SK-N-SH (cell line): ENCODE data around the gene PRKAA2. TPM values are rescaled to one million over a fixed set of nuclear protein-coding genes. Genes with fewer than 3 reads are reported as not detected.
A peak's percentile ranks its signal among the peaks of the same experiment; 100 is the strongest.

Experiments
- CTCF ChIA-PET: fragments of 300-600, 350-600 bp; formaldehyde crosslinking; extraction: SDS; loops from one replicate; lab custom pipeline; 2021; lab: Yijun Ruan, JAX
- POLR2A ChIA-PET: fragments of 350-600 bp; sonication (Branson Sonifier 250); formaldehyde crosslinking; extraction: SDS; loops from one replicate; lab custom pipeline; 2020; ENCODE audit warnings: antibody characterized with exemption, inconsistent platforms; lab: Yijun Ruan, JAX
- DNase-seq: peaks from one replicate; pipeline ENCODE4 v3.0.0; 2012
- H2AFZ ChIP-seq: fragments of 200-600 bp; sonication (generic); 2 replicates; pipeline ENCODE4 v1.8.1; 2016; ENCODE audit warnings: antibody characterized with exemption, mild to moderate bottlenecking, low read depth
- H3F3A ChIP-seq: fragments of 200-600 bp; sonication (generic); replicated peaks from 2 replicates; pipeline ENCODE3; 2016; ENCODE audit warnings: antibody characterized with exemption, mild to moderate bottlenecking; ENCODE audit not compliant: insufficient read depth
- H3K27ac ChIP-seq, 2 experiments: fragments of 200-500 bp in 1 of 2; fragments of 200-600 bp in 1 of 2; sonication (Bioruptor generic) in 1 of 2; sonication (generic), shearing (Covaris generic) in 1 of 2; 2 replicates each; pipeline versions ENCODE4 v1.5.1 to v1.6.1; 2014 to 2016; ENCODE audit warnings: low read depth in 2 of 2, inconsistent platforms in 1 of 2, low read length in 1 of 2, mild to moderate bottlenecking in 1 of 2, mixed read lengths in 1 of 2
- H3K27me3 ChIP-seq: fragments of 200-600 bp; sonication (generic), shearing (Covaris generic); 2 replicates; pipeline ENCODE4 v1.6.1; 2016; ENCODE audit warnings: mixed run types; ENCODE audit not compliant: insufficient read depth
- H3K36me3 ChIP-seq, 2 experiments: fragments of 200-500 bp in 1 of 2; fragments of 200-600 bp in 1 of 2; sonication (Bioruptor generic) in 1 of 2; sonication (generic) in 1 of 2; replicated peaks in 1 of 2; 2 replicates each; pipeline versions ENCODE3 to v1.5.1; 2014 to 2016; ENCODE audit warnings: low read length in 1 of 2, mild to moderate bottlenecking in 1 of 2; ENCODE audit not compliant: insufficient read depth in 2 of 2, control insufficient read depth in 1 of 2
- H3K4me1 ChIP-seq, 2 experiments: fragments of 200-500 bp in 1 of 2; fragments of 200-600 bp in 1 of 2; sonication (Bioruptor generic) in 1 of 2; sonication (generic), shearing (Covaris generic) in 1 of 2; 2 replicates each; pipeline versions ENCODE4 v1.5.1 to v1.6.1; 2014 to 2016; ENCODE audit warnings: low read depth in 1 of 2, low read length in 1 of 2, mixed run types in 1 of 2; ENCODE audit not compliant: insufficient read depth in 2 of 2, control insufficient read depth in 1 of 2
- H3K4me2 ChIP-seq: fragments of 200-600 bp; sonication (generic), shearing (Covaris generic); 2 replicates; pipeline ENCODE4 v1.6.1; 2017; ENCODE audit warnings: mixed run types
- H3K4me3 ChIP-seq, 2 experiments: fragments of 200-500 bp in 1 of 2; fragments of 200-600 bp in 1 of 2; sonication (Bioruptor generic) in 1 of 2; sonication (generic), shearing (Covaris generic) in 1 of 2; 2 replicates each; pipeline versions ENCODE4 v1.5.1 to v1.8.1; 2014 to 2016; ENCODE audit warnings: low read depth in 2 of 2, inconsistent platforms in 1 of 2, low read length in 1 of 2, mild to moderate bottlenecking in 1 of 2, mixed read lengths in 1 of 2, moderate library complexity in 1 of 2
- H3K79me2 ChIP-seq: fragments of 200-600 bp; sonication (generic); 2 replicates; pipeline ENCODE4 v1.8.1; 2017; ENCODE audit warnings: mild to moderate bottlenecking; ENCODE audit not compliant: insufficient read depth
- H3K9ac ChIP-seq: fragments of 200-600 bp; sonication (generic); 2 replicates; pipeline ENCODE4 v1.6.1; 2017; ENCODE audit warnings: mixed run types
- H3K9me2 ChIP-seq: fragments of 200-600 bp; sonication (generic); 2 replicates; pipeline ENCODE4 v1.6.1; 2017; ENCODE audit warnings: mixed run types
- H3K9me3 ChIP-seq: fragments of 200-600 bp; sonication (generic); 2 replicates; pipeline ENCODE4 v1.6.1; 2017; ENCODE audit warnings: mixed run types, mild to moderate bottlenecking, moderate library complexity
- H4K20me1 ChIP-seq: fragments of 200-600 bp; sonication (generic); 2 replicates; pipeline ENCODE4 v1.6.1; 2017; ENCODE audit warnings: mild to moderate bottlenecking, mixed run types; ENCODE audit not compliant: insufficient read depth
- EP300 ChIP-seq, 2 experiments: IDR thresholded peaks; 2 replicates each; pipeline versions ENCODE4 v1.4.0 to v1.6.1; 2012; ENCODE audit warnings: borderline replicate concordance in 1 of 2, low read depth in 1 of 2, low read length in 1 of 2
- FOSL2 ChIP-seq: IDR thresholded peaks from 2 replicates; pipeline ENCODE4 v1.4.0; 2012; ENCODE audit warnings: low read depth, mild to moderate bottlenecking, moderate library complexity, borderline replicate concordance
- FOXJ3 ChIP-seq: sonication (generic); formaldehyde crosslinking; IDR thresholded peaks from 2 replicates; pipeline ENCODE4 v1.5.1; 2020; ENCODE audit warnings: mild to moderate bottlenecking, missing genetic modification reagents
- GABPA ChIP-seq: IDR thresholded peaks from 2 replicates; pipeline ENCODE4 v1.4.0; 2012; ENCODE audit warnings: low read depth, mild to moderate bottlenecking
- JUND ChIP-seq: IDR thresholded peaks from 2 replicates; pipeline ENCODE4 v1.4.0; 2012
- MXI1 ChIP-seq: IDR thresholded peaks from 2 replicates; pipeline ENCODE4 v1.6.1; 2012; ENCODE audit warnings: mild to moderate bottlenecking, low read depth, low read length, improper control_type of control experiment
- POLR2AphosphoS5 ChIP-seq: IDR thresholded peaks from 2 replicates; pipeline ENCODE4 v1.6.1; 2012; ENCODE audit warnings: low read depth, low read length
- RAD21 ChIP-seq: IDR thresholded peaks from 2 replicates; pipeline ENCODE4 v1.6.1; 2012; ENCODE audit warnings: mild to moderate bottlenecking, low read length
- RCOR1 ChIP-seq: fragments of 150-350 bp; IDR thresholded peaks from 2 replicates; pipeline ENCODE4 v1.6.1; 2017; ENCODE audit warnings: antibody characterized with exemption, low read length
- RXRA ChIP-seq: IDR thresholded peaks from 2 replicates; pipeline ENCODE4 v1.4.0; 2012; ENCODE audit warnings: low read depth, mild to moderate bottlenecking, borderline replicate concordance
- SMC3 ChIP-seq: IDR thresholded peaks from 2 replicates; pipeline ENCODE4 v1.6.1; 2012; ENCODE audit warnings: low read depth, low read length, improper control_type of control experiment
- TAF1 ChIP-seq: IDR thresholded peaks from 2 replicates; pipeline ENCODE4 v1.6.1; 2012; ENCODE audit warnings: low read depth, mild to moderate bottlenecking, low read length, moderate library complexity, borderline replicate concordance
- YY1 ChIP-seq: IDR thresholded peaks from 2 replicates; pipeline ENCODE4 v1.4.0; 2012; ENCODE audit warnings: low read depth, mild to moderate bottlenecking
- WGBS: methylation state at CpG from one replicate; pipeline ENCODE4 v1.1.6; 2017; ENCODE audit warnings: low lambda C conversion rate; 5-methylcytosine and 5-hydroxymethylcytosine counted together
- polyA plus RNA-seq, 3 experiments: library from polyadenylated mRNA; depleted of rRNA; stranded (reverse); fragments of >200 nt; gene quantifications; 2 replicates each; pipeline ENCODE4 v1.2.3, GENCODE V29; 2012
- TF ChIP-seq, protein P1 (sequence below): fragments of 150-350 bp; IDR thresholded peaks from 2 replicates; pipeline ENCODE4 v1.6.1; 2017; ENCODE audit warnings: antibody characterized with exemption, low read length, low read depth, borderline replicate concordance
- TF ChIP-seq, protein P2 (sequence below): IDR thresholded peaks from 2 replicates; pipeline ENCODE4; 2012
- TF ChIP-seq, protein P3 (sequence below): fragments of 200-600 bp; sonication (generic); IDR thresholded peaks from 2 replicates; pipeline ENCODE4 v1.6.1; 2017; ENCODE audit warnings: antibody characterized with exemption, mild to moderate bottlenecking, moderate library complexity

PRKAA2 gene
- polyA plus RNA-seq, 1 of the 3 experiments (the other 2 are of a cell fraction), result 1.5 TPM

DNA sequence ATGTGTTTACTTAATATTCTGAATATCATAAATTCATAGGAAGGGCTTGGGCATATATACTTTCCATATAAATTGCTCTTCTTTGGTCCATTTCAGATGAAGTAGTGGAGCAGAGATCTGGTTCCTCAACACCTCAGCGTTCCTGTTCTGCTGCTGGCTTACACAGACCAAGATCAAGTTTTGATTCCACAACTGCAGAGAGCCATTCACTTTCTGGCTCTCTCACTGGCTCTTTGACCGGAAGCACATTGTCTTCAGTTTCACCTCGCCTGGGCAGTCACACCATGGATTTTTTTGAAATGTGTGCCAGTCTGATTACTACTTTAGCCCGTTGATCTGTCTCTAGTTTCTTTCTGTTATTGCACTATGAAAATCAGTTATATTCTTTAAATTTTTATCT, 62.3 kb downstream of the PRKAA2 start:
- POLR2A ChIA-PET, result no interaction called here
- Histone ChIP-seq H3K27me3 (no peaks in the 10 kb centered on the region), H3K4me1 (peaks cover 0 to 12% of the 10 kb centered on the region in 2 experiments; a peak in 3 of 4 replicates), H3K9ac (no peak overlapping the region)
- WGBS, result 86% methylated on average over 4 of the region's 4 CpGs
- no peak for TF ChIP-seq RXRA
- TF ChIP-seq FOSL2, result no peak
- TF ChIP-seq RCOR1, result no peak
- no peak for TF ChIP-seq YY1
- no peak for TF ChIP-seq POLR2AphosphoS5
- TF ChIP-seq, protein P1, sequence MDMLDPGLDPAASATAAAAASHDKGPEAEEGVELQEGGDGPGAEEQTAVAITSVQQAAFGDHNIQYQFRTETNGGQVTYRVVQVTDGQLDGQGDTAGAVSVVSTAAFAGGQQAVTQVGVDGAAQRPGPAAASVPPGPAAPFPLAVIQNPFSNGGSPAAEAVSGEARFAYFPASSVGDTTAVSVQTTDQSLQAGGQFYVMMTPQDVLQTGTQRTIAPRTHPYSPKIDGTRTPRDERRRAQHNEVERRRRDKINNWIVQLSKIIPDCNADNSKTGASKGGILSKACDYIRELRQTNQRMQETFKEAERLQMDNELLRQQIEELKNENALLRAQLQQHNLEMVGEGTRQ, result no peak
- no peak for TF ChIP-seq TAF1
- TF ChIP-seq JUND, result no peak
- no peak for TF ChIP-seq MXI1
- TF ChIP-seq, all 33 proteins: peak for 0
- H4K20me1 ChIP-seq, result no peaks in the 10 kb centered on the region
- H3K4me2 ChIP-seq, result no peak overlapping the region
- no peak overlapping the region for H3K27ac ChIP-seq
- H2AFZ ChIP-seq, result no peak overlapping the region
- CTCF ChIA-PET, result no interaction called here
- H3K4me3 ChIP-seq, result no peak overlapping the region
- no peaks in the 10 kb centered on the region for H3K79me2 ChIP-seq
- H3F3A ChIP-seq, result peaks cover 9% of the 10 kb centered on the region
- H3K9me3 ChIP-seq, result no peaks in the 10 kb centered on the region
- H3K36me3 ChIP-seq, result peaks cover 19 to 36% of the 10 kb centered on the region in 2 experiments
- no peaks in the 10 kb centered on the region for H3K9me2 ChIP-seq
- no peak for DNase-seq

DNA sequence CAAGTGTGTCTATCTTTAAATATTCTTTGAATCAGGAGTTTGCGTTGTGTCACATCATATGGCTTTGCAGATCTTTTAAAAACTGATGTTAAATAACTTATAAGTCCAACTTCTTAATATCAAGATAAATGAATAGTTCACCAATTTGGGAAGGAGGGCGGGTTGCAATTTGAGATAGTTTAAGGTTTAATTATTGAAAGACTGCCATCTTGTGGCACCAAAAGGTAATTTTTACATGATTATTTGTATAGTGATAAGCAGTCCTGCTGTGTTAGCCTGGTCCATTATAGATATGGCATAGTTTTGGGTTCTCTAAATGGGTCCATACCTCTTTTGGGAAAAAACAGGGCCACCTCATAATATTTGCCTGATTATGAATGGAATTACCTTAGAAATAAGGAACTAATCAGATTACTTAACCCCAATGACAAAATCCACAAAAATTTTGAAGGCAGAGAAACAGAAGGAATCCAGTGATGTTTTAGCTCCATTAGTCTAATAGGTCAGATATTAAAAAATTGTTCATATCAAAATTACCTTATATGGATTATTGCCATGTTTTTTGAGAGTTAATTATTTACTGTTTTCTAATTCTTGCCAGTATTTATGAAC, 64.3 kb downstream of the PRKAA2 start:
- Histone ChIP-seq H3K4me2 (no peak overlapping the region), H3K36me3 (peaks cover 13 to 24% of the 10 kb centered on the region in 2 experiments), H3F3A (peaks cover 9% of the 10 kb centered on the region), H3K4me1 (peaks cover 0 to 12% of the 10 kb centered on the region in 2 experiments; a peak in 3 of 4 replicates), H3K4me3 (no peak overlapping the region; a peak in 1 of 4 replicates), H4K20me1 (no peaks in the 10 kb centered on the region), H3K27ac (no peak overlapping the region), H3K9me3 (no peaks in the 10 kb centered on the region), H3K9me2 (no peaks in the 10 kb centered on the region), H3K9ac (no peak overlapping the region), H3K79me2 (no peaks in the 10 kb centered on the region), H3K27me3 (no peaks in the 10 kb centered on the region), H2AFZ (no peak overlapping the region)
- DNase-seq, result peak; percentile 32
- WGBS, result 5% methylated on average over 2 of the region's 2 CpGs
- ChIA-PET POLR2A (no interaction called here), CTCF (interaction anchor here (0.6 to 3.2 kb wide), 21 partner anchors 9 to 1434 kb away, joined by 3 to 26 read pairs (median 3); no protein-coding TSS in a partner anchor)
- TF ChIP-seq SMC3 (peak; percentile 44; the same call in 1 of the 2 replicates), GABPA (no peak), RAD21 (peak; percentile 75), FOSL2 (no peak), EP300 (IDR thresholded peaks at IDR 0.05; ENCODE audit: borderline replicate concordance in 1 of 2, low read depth in 1 of 2, low read length in 1 of 2) (no peak), YY1 (no peak), FOXJ3 (CRISPR knock-in tag) (no peak)
- TF ChIP-seq, protein P2, sequence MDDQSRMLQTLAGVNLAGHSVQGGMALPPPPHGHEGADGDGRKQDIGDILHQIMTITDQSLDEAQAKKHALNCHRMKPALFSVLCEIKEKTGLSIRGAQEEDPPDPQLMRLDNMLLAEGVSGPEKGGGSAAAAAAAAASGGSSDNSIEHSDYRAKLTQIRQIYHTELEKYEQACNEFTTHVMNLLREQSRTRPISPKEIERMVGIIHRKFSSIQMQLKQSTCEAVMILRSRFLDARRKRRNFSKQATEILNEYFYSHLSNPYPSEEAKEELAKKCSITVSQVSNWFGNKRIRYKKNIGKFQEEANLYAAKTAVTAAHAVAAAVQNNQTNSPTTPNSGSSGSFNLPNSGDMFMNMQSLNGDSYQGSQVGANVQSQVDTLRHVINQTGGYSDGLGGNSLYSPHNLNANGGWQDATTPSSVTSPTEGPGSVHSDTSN, result no peak
- TF ChIP-seq, protein P1, result no peak
- TF ChIP-seq, protein P3, sequence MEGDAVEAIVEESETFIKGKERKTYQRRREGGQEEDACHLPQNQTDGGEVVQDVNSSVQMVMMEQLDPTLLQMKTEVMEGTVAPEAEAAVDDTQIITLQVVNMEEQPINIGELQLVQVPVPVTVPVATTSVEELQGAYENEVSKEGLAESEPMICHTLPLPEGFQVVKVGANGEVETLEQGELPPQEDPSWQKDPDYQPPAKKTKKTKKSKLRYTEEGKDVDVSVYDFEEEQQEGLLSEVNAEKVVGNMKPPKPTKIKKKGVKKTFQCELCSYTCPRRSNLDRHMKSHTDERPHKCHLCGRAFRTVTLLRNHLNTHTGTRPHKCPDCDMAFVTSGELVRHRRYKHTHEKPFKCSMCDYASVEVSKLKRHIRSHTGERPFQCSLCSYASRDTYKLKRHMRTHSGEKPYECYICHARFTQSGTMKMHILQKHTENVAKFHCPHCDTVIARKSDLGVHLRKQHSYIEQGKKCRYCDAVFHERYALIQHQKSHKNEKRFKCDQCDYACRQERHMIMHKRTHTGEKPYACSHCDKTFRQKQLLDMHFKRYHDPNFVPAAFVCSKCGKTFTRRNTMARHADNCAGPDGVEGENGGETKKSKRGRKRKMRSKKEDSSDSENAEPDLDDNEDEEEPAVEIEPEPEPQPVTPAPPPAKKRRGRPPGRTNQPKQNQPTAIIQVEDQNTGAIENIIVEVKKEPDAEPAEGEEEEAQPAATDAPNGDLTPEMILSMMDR, result peak; percentile 75
